ENCODE results near the gene DKK3. TPM values are rescaled to one million over a fixed set of nuclear protein-coding genes. Genes with fewer than 3 reads are reported as not detected.

DKK3 gene
- total RNA-seq, 6 experiments from 2014 or later, result 3.0 to 16.9 (median 5.5) TPM

- TF ChIP-seq POLR2A (IDR thresholded peaks at IDR 0.05) (no peak), CTCF (IDR thresholded peaks at IDR 0.05) (no peak)
- WGBS (ENCODE audit: insufficient coverage, low coverage, low lambda C conversion rate, missing lambda C conversion rate), result 93% methylated on average over 7 of the region's 19 CpGs
- H3K27ac ChIP-seq, result no peak overlapping the region
- H3K36me3 ChIP-seq, result no peaks in the 10 kb centered on the region
- H3K9me3 ChIP-seq, result no peaks in the 10 kb centered on the region
- H3K4me1 ChIP-seq, result peaks cover 0 to 30% (median 5%) of the 10 kb centered on the region in 4 donors
- ATAC-seq (no peak), DNase-seq (no peak)
- intact Hi-C loops (cut with DNase I), result no loop called here
- H3K4me3 ChIP-seq, result no peak overlapping the region
- H3K27me3 ChIP-seq, result no peaks in the 10 kb centered on the region
These were observed 38.8 kb downstream of the DKK3 start for GRCh38 chr11:11969380-11970215.

GRCh38 chr11:11968511-11969280 is 39.7 kb downstream of the DKK3 start:
- ATAC-seq (no peak), DNase-seq (no peak)
- peak overlapping the region in 1 of 3 donors; percentile 65 for H3K27ac ChIP-seq
- no peaks in the 10 kb centered on the region for H3K27me3 ChIP-seq
- intact Hi-C loops (cut with DNase I), result no loop called here
- no peak overlapping the region for H3K4me3 ChIP-seq
- H3K36me3 ChIP-seq, result no peaks in the 10 kb centered on the region
- WGBS (ENCODE audit: insufficient coverage, low coverage, low lambda C conversion rate, missing lambda C conversion rate), result 53% methylated on average over 3 of the region's 11 CpGs
- peaks cover 0 to 35% (median 10%) of the 10 kb centered on the region in 4 donors for H3K4me1 ChIP-seq
- no peaks in the 10 kb centered on the region for H3K9me3 ChIP-seq
- TF ChIP-seq CTCF (IDR thresholded peaks at IDR 0.05) (no peak), POLR2A (IDR thresholded peaks at IDR 0.05) (no peak)

- intact Hi-C loops (cut with DNase I), result no loop called here
- WGBS (ENCODE audit: insufficient coverage, low coverage, low lambda C conversion rate, missing lambda C conversion rate), result 51% methylated on average over 4 of the region's 11 CpGs
- peaks cover 0 to 31% (median 8%) of the 10 kb centered on the region in 4 donors for H3K4me1 ChIP-seq
- H3K4me3 ChIP-seq, result no peak overlapping the region
- peak; percentile 33 to 74 (median 48) for ATAC-seq
- TF ChIP-seq POLR2A (IDR thresholded peaks at IDR 0.05) (no peak), CTCF (IDR thresholded peaks at IDR 0.05) (no peak)
- H3K27ac ChIP-seq, result peak overlapping the region in 1 of 3 donors; percentile 65
- no peaks in the 10 kb centered on the region for H3K27me3 ChIP-seq
- no peaks in the 10 kb centered on the region for H3K36me3 ChIP-seq
- peak in 2 of 3 donors; percentile 81 to 86 for DNase-seq
- H3K9me3 ChIP-seq, result no peaks in the 10 kb centered on the region
These were observed 40.5 kb downstream of the DKK3 start for GRCh38 chr11:11967669-11968510.

All from right lobe of liver (tissue), 6 donors.